GM19397 (cell line): ENCODE results near the gene SLC38A11.
"Not testable (repeated sequence)": the region's sequence is repeated elsewhere in the genome, so short reads cannot be mapped to it uniquely, and the experiment has no call there.

Experiments
- ATAC-seq: cut with Tn5 transposase; IDR thresholded peaks from one replicate; pipeline ENCODE4 v1.9.1; 2021; ENCODE audit warnings: mild to moderate bottlenecking, moderate library complexity; ENCODE audit not compliant: unreplicated experiment

The SLC38A11 gene

DNA sequence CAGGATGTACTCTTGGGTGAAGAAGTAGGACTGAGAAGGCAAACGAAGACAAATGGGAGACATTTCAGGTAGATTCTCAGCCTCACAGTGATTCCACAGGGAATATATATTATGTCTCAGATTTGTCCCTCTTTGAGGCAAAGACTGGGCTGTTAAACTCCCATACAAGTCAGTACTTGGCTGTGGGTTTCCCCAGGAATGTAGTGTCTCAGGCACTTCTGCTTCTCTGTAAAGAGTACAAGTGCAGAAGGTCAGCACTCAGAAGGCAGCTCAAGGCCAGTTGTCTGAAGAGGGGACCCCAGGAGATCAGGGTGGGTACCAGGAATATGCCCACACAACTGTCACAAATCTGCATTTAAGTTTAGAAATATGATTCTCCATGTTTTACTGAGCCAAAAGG lies 73.8 kb downstream of the SLC38A11 start:
- ATAC-seq = no peak

DNA sequence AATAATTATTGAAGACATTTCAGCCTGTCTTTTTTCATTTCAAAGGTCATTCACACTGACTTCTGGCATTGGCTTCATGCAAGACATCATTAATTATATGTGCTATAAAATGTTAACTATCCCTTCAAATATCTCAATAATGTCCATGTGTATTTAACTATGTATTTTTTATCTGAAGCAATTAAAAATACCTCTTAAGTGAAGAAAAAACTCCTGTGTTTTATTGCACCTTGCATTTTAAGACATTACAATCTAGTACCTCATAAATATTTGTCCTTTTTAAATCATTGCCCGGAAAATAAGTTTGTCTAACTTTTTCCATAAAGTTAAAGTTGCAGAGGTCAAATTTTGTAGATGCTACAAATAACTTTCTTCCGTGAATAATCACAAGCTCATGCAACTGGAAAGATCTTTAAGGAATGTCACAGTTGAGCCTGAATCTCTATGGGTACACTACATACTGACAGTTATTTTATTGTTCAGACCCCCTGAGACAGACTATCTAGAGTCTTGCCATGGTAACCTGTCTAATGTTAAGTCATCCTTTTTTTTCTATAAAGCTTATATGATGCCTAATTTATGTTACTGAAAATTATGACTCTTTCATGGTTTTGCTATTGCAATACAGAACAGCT lies 75.3 kb downstream of the SLC38A11 start:
- no peak for ATAC-seq

DNA sequence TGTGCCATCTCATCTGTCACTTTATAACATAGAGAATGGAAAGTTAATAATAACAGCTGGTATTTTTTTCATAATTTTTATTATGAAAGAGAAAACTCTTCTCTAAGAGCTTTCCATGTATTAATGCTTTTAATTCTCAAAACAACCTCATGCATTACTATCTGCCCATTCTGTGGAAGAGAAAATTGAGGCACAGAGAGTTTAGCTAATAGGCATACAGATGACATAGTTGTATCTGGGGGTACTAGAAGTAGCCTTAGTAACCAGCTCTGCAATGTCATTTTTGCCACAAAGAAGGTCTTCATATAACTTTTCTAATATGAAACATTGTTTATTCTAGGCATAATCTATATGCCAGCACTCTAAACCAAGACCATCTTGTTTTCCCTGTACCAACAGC lies 77.4 kb downstream of the SLC38A11 start:
- ATAC-seq = no peak

DNA sequence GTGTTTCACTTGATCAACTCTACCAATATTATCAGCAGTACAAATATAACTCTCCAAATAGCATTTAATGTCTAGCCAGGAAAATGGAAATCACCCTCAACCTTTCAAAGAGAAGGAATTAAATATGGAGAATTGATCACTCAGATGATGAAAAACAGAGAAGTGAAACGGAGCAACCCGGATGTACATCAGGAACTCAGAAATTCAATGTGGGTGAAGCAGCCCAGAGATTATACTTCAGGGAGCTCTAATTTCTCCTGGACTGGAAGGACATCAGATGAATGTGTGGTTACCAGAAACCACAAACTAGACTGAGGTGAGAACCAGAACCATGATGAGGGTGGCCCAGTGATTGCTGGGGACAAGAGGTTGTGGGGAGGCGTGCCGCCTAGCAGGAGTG lies 78.2 kb downstream of the SLC38A11 start:
- ATAC-seq = no peak

DNA sequence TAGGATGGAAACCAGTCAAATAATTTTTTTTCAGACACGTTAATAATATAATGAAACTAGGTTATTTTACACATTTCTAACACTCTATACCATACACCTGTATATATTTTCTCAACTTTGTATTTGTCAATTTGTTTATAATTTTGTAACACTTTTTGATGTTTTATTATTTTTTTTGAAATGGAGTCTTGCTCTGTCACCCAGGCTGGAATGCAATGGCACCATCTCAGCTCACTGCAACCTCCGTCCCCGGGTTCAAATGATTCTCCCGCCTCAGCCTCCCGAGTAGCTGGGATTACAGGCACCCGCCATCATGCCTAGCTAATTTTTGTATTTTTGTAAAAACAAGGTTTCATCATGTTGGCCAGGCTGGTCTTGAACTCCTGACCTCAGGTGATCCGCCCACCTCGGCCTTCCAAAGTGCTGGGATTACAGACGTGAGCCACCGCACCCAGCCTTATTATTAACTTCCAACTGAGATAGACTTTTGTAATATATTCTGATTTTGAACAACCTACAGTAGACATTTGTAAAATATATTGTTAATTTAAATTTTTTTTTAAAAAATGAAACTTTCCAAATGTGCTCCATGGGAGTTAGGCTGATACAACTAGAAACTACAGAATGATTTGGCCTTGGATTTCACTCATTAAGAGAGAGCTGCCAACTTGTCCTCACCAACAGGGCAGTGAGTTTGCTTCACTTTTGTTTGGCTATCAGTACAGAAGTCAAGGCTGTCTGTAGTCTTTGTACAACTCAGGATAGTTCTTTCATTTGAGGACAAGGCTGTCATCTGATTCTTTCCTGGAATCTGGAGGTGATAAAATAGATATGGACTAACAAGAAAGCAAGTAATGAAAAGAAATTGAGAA lies 79.8 kb downstream of the SLC38A11 start:
- no peak for ATAC-seq

DNA sequence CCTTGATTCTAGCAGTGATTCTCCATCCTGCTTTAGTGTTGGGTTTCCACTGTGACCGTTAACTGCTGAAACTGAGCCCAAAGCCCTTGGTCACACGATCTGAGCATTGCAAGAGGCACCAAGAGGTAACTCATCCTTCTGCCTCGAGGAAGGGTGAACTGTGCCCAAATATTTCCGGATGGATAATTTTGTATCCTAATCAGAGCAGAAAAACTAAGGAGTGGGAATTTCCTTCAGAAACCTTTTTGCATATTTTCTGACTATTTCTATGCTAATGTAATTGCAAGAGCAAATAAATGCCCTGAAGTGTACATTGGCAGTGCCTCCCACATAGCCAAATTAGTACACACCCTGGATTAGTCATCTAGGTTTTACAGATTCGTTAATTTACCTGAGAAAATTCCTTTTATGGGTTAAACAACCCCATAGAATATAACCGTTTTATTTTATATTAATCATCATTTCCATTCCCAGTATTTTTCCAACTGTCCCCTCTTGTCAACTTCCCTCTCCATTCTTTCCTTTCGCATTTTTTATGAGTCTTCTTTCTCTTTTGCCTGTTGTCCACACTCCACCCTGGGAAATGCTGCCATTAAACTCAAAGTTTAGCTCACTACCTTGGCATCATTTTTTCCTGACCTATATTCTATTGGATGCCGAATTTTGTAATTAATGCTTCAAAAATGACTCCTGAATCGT lies 82.0 kb downstream of the SLC38A11 start:
- ATAC-seq = no peak

DNA sequence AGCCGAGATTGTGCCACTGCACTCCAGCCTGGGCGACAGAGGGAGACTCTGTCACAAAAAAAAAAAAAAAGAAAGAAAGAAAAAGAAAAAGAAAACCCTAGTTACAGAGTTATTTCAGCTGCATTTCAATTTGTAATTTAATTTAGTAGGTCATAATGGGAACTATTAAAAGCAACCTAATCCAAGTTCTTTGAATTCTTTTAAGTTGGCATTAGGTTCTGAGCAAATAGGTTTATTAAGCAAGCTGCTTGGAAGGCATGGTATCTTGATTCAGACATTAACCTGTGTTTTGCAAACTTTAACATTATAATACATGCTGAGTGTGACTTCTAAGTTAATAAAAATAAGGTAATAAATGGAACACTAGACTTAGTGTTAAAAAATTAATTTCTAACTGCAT lies 83.9 kb downstream of the SLC38A11 start:
- ATAC-seq = no peak

DNA sequence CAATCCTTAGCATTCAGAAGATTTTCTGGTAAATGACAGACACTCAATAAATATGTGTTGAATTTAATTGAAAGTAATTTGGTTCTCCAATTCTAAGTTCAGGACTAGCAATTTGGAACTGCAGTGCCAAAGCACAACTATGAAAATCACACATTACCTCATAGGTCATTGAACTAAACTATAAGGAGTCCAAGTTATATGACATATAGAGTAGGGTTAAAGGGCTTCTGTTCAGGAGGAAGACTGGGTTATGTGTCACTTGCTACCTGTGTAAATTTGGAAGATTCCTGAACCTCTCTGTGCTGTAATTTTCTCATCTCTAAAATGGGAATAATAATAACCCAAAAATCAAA lies 85.9 kb downstream of the SLC38A11 start:
- no peak for ATAC-seq

DNA sequence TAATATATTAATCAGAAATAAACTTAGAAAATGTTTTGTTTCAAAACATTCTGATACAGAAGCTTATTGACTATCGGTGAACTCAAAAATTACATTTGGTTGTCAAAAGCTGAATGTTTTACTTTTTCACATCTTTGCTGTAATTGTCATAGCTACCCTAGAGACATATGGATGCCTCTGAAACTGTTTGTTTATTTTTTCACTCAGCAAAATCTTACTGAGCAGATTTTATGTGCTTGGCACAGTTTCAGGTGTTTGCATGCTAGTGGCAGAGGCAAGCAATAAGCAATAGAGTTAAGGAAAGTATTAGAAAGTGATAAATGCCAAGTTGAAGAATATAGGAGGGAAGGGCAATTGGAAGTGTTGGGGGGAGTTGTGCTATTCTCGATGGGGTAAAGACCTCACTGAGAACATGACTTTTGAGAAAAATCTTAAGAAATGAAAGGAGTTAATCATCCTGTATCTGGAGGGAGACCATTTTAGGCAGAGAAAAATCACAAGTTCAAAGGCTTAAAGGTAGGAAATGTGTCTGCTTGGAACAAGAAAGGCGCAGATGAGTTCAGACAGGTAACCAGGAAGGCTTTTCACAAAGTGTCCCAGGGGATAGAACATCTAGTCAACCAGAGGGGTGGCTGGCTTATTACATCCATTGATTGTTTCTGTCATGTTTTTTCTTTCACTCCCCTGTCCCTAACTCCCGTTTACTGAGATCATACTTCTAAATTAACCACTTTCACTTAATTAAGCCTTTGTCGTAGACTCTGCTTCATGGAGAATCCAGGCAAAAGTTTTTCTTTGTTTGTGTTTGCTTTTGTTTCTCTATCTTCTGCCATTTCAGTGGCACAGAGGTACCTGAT lies 86.5 kb downstream of the SLC38A11 start:
- ATAC-seq = no peak

DNA sequence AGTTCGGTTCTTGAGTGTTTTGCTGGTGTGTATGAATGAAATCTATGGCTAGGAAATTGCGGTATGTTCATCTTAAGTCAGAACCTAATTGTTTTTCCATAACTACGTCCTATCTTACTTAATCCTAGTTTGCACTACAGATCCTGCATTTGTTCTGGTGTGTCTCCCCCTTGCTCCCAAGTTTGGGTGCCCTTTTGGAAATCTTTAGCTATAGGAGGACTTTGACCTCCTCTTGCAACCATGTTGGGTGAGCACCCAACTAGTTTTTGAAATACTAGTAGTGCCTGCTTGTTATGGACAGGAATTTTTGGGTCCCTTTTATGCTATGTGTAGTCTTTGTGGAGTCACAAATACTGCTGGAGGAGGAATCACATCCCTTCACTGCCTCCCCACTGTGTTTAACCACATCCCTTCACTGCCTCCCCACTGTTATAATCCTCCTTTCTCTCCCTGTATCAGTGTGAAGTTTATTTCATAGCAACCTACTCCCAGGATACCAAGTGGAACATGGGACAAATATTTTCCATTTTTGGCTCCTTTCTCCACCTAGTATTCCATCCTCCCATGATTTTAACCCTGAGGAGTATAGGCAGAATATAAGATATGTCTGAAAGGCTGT lies 87.4 kb downstream of the SLC38A11 start:
- ATAC-seq = no peak

DNA sequence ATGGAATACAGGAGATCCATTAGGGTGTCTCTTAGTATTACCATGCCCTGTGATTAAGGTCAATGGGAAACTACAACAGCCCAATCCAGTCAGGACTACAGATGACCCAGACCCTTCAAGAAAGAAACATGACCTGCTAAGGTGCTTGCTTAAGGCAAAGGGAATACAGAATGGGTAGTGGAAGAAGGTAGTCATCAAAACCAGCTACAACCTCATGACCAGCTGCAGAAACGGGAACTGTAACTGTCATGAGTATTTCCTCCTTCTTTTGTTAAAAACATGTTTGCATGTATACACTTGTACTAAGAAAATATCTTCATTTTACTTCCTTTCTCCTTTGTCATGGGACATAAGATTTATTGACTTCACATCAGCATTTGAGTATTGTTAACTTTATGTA lies 88.9 kb downstream of the SLC38A11 start:
- ATAC-seq = not testable (repeated sequence)

DNA sequence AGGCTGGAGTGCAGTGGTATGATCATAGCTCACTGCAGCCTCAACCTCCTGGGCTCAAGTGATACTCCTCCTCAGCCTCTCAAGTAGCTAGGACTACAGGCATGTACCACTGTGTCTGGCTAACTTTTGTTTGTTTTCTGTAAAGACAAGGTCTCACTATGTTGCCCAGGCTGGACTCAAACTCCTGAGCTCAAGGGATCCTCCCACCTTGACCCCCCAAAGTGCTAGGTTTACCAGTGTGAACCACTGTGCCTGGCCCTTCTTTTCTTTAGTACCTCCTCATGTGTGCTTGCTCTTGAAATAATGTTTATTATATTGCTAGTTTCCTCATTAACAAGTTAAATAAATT lies 94.7 kb downstream of the SLC38A11 start:
- ATAC-seq = no peak

DNA sequence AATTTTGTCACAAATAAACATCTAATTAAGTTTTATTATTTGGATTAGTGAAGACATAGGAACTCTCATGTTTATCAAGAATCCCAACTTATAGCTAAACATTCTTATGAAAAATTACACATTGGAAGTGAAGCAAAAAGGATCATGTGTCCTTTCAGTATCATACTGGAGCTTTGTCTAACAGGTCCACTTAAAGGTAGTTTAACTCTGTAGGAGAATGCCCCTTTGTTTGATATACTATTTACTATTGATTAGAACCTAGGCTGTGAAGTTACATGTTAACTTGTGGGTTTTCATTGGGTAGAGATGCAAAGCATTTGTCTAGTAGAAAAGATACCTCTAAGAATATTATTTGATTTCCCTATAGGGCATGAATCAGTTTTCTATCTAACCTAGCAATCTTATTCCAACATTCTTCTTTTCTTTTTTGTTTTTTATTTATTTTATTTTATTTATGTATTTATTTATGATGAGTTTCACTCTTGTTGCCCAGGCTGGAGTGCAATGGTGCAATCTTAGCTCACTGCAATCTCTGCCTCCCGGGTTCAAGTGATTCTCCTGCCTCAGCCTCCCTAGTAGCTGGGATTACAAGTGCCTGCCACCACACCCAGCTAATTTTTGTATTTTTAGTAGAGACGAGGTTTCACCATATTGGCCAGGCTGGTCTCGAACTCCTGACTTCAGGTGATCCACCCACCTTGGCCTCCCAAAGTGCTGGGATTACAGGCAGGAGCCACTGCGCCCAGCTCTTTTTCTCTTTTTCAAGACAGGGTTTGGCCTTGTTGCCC lies 95.2 kb downstream of the SLC38A11 start:
- ATAC-seq = not testable (repeated sequence)

DNA sequence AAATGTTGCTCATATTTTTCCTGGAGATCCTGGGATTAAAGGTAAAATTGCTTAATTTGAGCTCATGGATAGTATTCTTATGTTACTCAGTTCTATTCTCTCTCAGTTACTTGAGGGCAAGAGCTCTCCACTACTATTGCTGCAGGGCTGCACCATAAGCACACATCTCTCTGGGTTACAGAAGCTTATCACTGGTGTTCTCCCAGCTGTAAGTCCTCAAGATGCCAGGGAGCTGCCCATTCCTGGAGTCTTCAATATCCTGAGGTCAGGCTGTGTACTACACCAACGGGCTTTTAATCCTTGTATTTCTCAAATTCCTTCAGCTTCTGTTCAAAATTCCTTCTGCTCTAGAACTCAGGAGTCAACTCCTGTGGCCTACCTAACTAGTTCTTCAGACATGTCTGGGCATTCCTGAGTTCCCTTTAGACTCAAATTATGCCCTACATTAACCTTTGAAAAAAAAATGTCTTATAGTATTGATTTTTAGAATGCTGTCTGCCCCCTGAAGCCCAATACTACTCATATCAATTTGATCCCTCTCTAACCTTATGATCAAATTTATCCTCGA lies 96.0 kb downstream of the SLC38A11 start:
- no peak for ATAC-seq

DNA sequence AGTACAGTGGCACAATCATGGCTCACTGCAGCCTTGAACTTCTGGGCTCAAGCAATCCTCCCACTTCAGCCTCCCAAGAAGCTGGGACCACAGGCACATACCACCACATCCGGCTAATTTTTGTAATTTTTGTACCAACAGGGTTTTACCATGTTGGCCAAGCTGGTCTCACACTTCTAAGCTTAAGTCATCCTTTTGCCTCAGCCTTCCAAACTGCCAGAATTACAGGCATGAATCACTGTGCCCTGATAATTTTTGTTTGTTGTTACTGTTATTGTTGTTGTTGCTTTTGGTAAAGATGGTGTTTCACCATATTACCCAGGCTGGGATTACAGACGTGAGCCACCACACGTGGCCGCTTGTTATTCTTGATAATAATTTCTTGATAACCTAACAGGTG lies 103.2 kb downstream of the SLC38A11 start:
- ATAC-seq = no peak

DNA sequence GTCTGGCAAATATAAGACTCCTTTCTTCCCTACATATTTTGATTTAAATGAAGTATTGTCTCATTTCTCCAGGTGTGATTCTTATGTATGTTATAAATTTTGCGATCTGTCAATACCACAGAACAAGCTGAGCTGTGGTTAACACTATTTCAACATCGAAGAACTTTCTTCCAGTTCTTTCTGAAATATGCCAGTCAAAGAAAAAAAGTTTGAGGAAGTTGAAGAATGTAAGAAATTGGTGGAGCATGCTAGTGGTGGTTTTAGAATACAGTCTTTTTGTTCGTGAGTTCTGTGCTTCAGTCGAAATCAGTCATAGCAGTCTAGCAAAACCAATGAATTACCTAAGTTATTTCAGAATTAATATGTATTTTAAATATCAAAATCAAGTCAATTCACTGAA lies 105.1 kb downstream of the SLC38A11 start:
- ATAC-seq = no peak

DNA sequence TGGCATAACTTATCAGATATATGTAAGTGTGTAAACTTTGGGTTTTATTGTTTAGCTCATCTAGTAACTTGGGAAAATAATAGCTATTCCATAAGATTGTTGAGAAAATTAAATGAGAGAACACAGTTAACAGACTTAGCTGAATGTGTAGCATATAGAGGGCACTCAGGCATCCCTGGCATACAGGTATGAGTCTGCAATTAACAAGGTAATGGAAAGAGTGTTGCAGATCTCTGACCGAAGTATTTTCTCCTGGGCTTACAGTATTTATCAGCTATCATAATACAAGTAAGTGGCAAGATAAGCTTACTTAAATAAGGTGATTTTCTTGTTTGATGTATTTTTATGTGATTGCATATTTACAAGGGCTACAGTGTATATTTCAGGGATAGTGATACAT lies 105.8 kb downstream of the SLC38A11 start:
- no peak for ATAC-seq

DNA sequence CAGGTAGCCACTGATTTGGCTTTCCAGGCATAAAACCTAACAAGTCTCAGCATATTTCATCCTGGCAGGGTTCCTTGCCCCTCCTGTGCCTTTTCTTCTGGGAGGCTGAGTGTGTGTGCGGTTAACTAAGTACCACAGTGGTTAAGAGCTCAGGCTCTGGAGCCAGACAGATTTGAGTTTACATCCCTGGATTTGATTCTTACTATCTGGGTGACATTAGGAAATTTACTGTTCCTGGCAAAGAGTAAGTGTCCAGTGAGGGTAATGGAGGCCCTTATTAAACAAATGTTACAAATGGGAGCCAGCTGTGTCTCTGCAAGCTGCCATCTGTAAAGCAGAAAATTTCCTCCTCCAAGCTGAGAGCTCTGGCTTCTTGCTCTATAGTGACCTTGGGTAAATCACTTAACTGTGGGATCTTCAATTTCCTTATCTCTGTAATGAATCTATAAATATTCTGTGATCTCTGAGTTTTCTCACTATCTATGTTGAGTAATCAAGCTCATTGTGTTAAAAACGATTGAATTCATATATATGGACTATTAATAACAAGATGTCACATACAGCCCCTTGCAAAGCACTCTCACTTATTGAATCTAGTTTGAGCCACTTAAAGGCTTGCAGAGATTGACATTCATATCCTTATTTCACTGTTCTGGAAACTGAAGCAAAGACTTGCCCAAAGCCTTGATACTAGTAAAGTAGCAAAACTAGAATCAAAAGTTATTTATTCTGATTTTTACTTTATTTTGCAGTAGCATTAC lies 107.2 kb downstream of the SLC38A11 start:
- no peak for ATAC-seq

DNA sequence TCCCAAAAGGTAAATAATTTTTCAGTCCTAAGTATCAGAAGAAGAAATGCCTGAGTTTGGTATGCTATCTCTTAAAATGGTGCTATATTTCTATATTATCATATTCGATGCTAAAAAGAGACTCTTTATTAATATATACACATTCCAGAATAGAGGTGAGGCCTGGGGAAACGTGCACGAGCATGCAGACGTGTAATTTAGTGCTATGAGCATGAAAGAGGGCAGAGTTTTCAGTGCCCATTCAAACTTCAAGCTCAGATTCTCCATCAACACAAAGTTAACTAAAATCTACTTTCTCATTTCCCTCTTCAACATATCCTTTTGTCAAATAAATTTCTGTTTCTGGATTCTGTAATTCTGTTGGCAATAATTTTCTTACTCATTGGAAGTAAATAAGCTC lies 108.0 kb downstream of the SLC38A11 start:
- ATAC-seq = no peak
